K562 (cell line): Measurements from ENCODE around the gene PEX3.

Experiments used
- CBX2 ChIP-seq: fragments of 200-600 bp; sonication (generic); IDR thresholded peaks from one replicate; pipeline ENCODE4 v1.6.1; 2012; ENCODE audit warnings: mild to moderate bottlenecking, low read length, inconsistent platforms; ENCODE audit not compliant: insufficient read depth, poor library complexity, severe bottlenecking
- FOXK2 ChIP-seq, 2 experiments: fragments of 450-650 bp; IDR thresholded peaks in 1 of 2; conservative IDR thresholded peaks in 1 of 2; 2 replicates each; pipeline ENCODE4 v1.6.1; 2016; ENCODE audit warnings: low read depth in 2 of 2, mild to moderate bottlenecking in 1 of 2
- HDAC2 ChIP-seq: fragments of 450-650 bp; IDR thresholded peaks from 2 replicates; pipeline ENCODE4 v1.6.1; 2016; ENCODE audit warnings: mild to moderate bottlenecking
- HIVEP1 ChIP-seq: fragments of 250-450 bp; sonication (Bioruptor Pico); IDR thresholded peaks from 2 replicates; pipeline ENCODE4 v1.4.0; 2020; ENCODE audit warnings: mild to moderate bottlenecking
- HNRNPH1 ChIP-seq: fragments of 200-400 bp; formaldehyde crosslinking; optimal IDR thresholded peaks from 2 replicates; pipeline ENCODE3; 2017; ENCODE audit warnings: low read depth, mild to moderate bottlenecking, low read length, moderate library complexity
- SIN3B ChIP-seq: fragments of 450-650 bp; IDR thresholded peaks from 2 replicates; pipeline ENCODE4 v1.6.1; 2017; ENCODE audit warnings: low read depth, mild to moderate bottlenecking, moderate library complexity
- SMARCE1 ChIP-seq: fragments of 450-650 bp; IDR thresholded peaks from 2 replicates; pipeline ENCODE4 v1.7.1; 2016; ENCODE audit warnings: mild to moderate bottlenecking
- TARDBP ChIP-seq: fragments of 450-650 bp; IDR thresholded peaks from 2 replicates; pipeline ENCODE4 v1.6.1; 2016
- ZNF184 ChIP-seq: sonication (generic); formaldehyde crosslinking; IDR thresholded peaks from 2 replicates; pipeline ENCODE4 v1.5.0; 2020; ENCODE audit warnings: missing genetic modification reagents
- ZSCAN32 ChIP-seq: fragments of 450-650 bp; formaldehyde crosslinking; IDR thresholded peaks from 2 replicates; pipeline ENCODE4 v1.4.0; 2020; ENCODE audit warnings: mild to moderate bottlenecking, moderate library complexity
- TF ChIP-seq, protein P1 (sequence below): fragments of 250-450 bp; sonication (Bioruptor Pico); IDR thresholded peaks from 2 replicates; pipeline ENCODE4 v1.4.0; 2020; ENCODE audit warnings: mild to moderate bottlenecking, moderate library complexity
- TF ChIP-seq, protein P2 (sequence below), 2 experiments: fragments of 450-650 bp in 1 of 2; sonication (generic) in 1 of 2; formaldehyde crosslinking in 1 of 2; IDR thresholded peaks in 1 of 2; conservative IDR thresholded peaks in 1 of 2; 2 replicates each; pipeline versions ENCODE4 v1.6.1 to v1.8.1; 2016 to 2023; ENCODE audit warnings: mild to moderate bottlenecking in 2 of 2, moderate library complexity in 2 of 2, inconsistent platforms in 1 of 2, missing genetic modification reagents in 1 of 2
- TF ChIP-seq, protein P3 (sequence below), 3 experiments: IDR thresholded peaks in 2 of 3; conservative IDR thresholded peaks in 1 of 3; 2 replicates each; pipeline ENCODE4 v1.5.1; 2011 to 2012; ENCODE audit warnings: low read length in 3 of 3, mild to moderate bottlenecking in 3 of 3, control low read depth in 2 of 3, improper control_type of control experiment in 1 of 3, inconsistent platforms in 1 of 3, low read depth in 1 of 3, mixed read lengths in 1 of 3, moderate library complexity in 1 of 3; ENCODE audit not compliant: insufficient read depth in 2 of 3
- TF ChIP-seq, protein P4 (sequence below): fragments of 450-650 bp; IDR thresholded peaks from 2 replicates; pipeline ENCODE4 v1.6.1; 2016; ENCODE audit warnings: low read depth, mild to moderate bottlenecking, moderate library complexity

DNA sequence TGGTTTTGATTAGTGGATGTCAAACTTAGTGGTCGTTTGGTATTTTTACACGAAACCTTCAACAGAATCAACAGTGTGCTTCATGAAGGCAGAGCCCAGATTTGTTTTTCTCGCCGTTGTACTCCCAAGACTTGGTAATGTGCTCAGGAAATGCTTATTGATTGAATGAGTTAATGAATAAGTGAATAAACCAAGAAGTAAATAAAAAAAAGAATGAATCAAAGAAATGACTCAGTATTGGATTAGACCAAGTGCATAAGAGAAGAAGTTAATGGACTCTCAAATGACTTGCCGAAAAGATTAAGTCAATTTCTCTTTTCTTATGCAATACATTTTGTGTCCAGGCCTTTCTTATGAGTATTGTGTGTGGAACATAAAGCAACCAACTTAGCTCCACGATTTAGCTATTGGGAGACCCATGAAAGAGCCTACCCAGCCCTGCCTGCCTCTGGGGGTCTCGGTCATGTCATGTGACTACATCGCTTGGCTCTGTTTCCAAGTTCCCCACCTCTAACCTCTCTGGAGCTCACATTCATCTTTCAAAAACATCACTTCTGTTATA is 71.5 kb downstream of the PEX3 start:
- TF ChIP-seq, protein P1, sequence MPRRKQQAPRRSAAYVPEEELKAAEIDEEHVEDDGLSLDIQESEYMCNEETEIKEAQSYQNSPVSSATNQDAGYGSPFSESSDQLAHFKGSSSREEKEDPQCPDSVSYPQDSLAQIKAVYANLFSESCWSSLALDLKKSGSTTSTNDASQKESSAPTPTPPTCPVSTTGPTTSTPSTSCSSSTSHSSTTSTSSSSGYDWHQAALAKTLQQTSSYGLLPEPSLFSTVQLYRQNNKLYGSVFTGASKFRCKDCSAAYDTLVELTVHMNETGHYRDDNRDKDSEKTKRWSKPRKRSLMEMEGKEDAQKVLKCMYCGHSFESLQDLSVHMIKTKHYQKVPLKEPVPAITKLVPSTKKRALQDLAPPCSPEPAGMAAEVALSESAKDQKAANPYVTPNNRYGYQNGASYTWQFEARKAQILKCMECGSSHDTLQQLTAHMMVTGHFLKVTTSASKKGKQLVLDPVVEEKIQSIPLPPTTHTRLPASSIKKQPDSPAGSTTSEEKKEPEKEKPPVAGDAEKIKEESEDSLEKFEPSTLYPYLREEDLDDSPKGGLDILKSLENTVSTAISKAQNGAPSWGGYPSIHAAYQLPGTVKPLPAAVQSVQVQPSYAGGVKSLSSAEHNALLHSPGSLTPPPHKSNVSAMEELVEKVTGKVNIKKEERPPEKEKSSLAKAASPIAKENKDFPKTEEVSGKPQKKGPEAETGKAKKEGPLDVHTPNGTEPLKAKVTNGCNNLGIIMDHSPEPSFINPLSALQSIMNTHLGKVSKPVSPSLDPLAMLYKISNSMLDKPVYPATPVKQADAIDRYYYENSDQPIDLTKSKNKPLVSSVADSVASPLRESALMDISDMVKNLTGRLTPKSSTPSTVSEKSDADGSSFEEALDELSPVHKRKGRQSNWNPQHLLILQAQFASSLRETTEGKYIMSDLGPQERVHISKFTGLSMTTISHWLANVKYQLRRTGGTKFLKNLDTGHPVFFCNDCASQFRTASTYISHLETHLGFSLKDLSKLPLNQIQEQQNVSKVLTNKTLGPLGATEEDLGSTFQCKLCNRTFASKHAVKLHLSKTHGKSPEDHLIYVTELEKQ = no peak
- TF ChIP-seq SIN3B (no peak), SMARCE1 (no peak), HDAC2 (no peak), ZSCAN32 (CRISPR knock-in tag) (no peak), TARDBP (no peak), HIVEP1 (CRISPR knock-in tag) (no peak), CBX2 (no peak), HNRNPH1 (no peak), FOXK2 (conservative IDR thresholded peaks at IDR 0.05 in 1 of 2, IDR thresholded peaks at IDR 0.05 in 1 of 2; ENCODE audit: low read depth in 2 of 2) (no peak), ZNF184 (CRISPR knock-in tag) (no peak)
- TF ChIP-seq, protein P2, sequence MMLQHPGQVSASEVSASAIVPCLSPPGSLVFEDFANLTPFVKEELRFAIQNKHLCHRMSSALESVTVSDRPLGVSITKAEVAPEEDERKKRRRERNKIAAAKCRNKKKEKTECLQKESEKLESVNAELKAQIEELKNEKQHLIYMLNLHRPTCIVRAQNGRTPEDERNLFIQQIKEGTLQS (IDR thresholded peaks at IDR 0.05) = no peak
- TF ChIP-seq, protein P2 (CRISPR knock-in tag; conservative IDR thresholded peaks at IDR 0.05) = no peak
- TF ChIP-seq, protein P3, sequence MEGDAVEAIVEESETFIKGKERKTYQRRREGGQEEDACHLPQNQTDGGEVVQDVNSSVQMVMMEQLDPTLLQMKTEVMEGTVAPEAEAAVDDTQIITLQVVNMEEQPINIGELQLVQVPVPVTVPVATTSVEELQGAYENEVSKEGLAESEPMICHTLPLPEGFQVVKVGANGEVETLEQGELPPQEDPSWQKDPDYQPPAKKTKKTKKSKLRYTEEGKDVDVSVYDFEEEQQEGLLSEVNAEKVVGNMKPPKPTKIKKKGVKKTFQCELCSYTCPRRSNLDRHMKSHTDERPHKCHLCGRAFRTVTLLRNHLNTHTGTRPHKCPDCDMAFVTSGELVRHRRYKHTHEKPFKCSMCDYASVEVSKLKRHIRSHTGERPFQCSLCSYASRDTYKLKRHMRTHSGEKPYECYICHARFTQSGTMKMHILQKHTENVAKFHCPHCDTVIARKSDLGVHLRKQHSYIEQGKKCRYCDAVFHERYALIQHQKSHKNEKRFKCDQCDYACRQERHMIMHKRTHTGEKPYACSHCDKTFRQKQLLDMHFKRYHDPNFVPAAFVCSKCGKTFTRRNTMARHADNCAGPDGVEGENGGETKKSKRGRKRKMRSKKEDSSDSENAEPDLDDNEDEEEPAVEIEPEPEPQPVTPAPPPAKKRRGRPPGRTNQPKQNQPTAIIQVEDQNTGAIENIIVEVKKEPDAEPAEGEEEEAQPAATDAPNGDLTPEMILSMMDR (IDR thresholded peaks at IDR 0.05 in 2 of 3, conservative IDR thresholded peaks at IDR 0.05 in 1 of 3; ENCODE audit: insufficient read depth in 2 of 3, low read depth in 1 of 3, low read length in 3 of 3) = no peak
- TF ChIP-seq, protein P4, sequence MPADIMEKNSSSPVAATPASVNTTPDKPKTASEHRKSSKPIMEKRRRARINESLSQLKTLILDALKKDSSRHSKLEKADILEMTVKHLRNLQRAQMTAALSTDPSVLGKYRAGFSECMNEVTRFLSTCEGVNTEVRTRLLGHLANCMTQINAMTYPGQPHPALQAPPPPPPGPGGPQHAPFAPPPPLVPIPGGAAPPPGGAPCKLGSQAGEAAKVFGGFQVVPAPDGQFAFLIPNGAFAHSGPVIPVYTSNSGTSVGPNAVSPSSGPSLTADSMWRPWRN = no peak
